IPS DF 4.7 (cell line): ENCODE data around the gene PCDHGB6.
"Not testable (repeated sequence)": the region's sequence is repeated elsewhere in the genome, so short reads cannot be mapped to it uniquely, and the experiment has no call there.

ENCODE experiments used
- DNase-seq: peaks from one replicate; pipeline ENCODE4 v3.0.0-alpha.2; 2013; ENCODE audit warnings: low spot score; ENCODE audit errors: extremely low read depth

The PCDHGB6 gene

DNA sequence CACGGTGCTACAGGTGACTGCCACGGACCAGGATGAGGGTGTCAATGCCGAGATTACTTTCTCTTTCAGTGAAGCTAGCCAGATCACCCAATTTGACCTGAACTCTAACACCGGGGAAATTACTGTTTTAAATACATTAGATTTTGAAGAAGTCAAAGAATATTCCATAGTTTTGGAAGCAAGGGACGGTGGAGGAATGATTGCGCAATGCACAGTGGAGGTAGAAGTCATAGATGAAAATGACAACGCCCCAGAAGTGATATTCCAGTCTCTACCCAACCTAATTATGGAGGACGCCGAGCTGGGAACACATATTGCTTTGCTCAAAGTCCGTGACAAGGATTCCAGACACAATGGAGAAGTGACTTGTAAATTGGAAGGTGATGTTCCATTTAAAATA is 19.2 kb upstream of the PCDHGB6 start:
- DNase-seq: no peak

DNA sequence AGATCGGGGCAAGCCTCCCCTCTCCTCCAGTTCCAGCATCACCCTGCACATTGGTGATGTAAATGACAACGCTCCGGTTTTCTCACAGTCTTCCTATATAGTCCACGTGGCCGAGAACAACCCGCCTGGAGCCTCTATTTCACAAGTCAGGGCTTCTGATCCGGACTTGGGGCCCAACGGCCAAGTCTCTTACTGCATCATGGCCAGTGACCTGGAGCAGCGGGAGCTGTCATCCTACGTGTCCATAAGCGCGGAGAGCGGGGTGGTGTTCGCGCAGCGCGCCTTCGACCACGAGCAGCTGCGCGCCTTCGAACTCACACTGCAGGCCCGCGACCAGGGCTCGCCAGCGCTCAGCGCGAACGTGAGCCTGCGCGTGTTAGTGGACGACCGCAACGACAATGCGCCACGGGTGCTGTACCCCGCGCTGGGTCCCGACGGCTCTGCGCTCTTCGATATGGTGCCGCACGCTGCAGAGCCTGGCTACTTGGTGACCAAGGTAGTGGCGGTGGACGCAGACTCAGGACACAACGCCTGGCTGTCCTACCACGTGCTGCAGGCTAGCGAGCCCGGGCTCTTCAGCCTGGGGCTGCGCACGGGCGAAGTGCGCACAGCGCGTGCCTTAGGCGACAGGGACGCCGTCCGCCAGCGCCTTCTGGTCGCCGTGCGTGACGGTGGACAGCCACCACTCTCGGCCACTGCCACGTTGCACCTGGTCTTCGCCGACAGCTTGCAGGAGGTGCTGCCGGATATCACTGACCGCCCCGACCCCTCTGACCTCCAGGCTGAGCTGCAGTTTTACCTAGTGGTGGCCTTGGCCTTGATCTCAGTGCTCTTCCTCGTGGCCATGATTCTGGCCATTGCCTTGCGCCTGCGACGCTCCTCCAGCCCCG is 18.4 kb upstream of the PCDHGB6 start:
- DNase-seq: no peak

DNA sequence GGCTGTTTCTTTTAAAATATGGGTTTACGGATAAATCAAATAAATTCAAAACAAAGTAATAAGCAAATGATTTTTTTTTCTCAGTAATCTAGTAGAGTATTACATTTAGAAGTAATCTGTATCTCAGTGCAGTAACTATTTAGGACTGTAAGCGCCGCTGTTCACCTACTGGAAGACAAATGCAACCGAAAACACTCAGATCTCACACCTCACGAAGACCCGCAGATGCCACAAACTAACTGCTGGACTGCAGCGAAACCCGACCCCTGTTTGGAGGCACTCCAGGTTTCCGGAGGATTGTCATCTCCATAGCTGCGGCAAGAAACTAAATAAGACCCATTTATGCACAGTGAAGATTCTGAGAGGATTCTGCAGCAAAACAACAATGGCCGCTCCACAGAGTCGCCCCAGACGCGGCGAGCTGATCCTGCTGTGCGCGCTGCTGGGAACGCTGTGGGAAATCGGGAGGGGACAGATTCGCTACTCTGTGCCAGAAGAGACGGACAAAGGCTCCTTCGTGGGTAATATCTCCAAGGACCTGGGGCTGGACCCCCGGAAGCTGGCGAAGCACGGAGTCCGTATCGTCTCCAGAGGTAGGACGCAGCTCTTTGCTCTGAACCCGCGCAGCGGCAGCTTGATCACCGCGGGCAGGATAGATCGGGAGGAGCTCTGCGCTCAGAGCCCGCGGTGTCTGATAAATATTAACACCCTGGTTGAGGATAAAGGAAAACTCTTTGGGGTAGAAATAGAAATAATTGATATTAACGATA is 15.2 kb upstream of the PCDHGB6 start, which contains the start of gene PCDHGA8:
Gene PCDHGA8 (plus strand): TSS at position 205 of the 770 bp plus-strand sequence. CDS start 181 bp downstream, at position 386.
- DNase-seq: no peak

DNA sequence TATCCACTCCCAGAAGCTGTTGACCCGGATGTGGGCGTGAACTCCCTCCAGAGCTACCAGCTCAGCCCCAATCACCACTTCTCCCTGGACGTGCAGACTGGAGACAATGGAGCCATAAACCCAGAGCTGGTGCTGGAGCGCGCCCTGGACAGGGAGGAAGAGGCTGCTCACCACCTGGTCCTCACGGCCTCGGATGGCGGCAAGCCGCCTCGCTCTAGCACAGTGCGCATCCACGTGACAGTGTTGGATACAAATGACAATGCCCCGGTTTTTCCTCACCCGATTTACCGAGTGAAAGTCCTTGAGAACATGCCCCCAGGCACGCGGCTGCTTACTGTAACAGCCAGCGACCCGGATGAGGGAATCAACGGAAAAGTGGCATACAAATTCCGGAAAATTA is 14.6 kb upstream of the PCDHGB6 start:
- no peak for DNase-seq

DNA sequence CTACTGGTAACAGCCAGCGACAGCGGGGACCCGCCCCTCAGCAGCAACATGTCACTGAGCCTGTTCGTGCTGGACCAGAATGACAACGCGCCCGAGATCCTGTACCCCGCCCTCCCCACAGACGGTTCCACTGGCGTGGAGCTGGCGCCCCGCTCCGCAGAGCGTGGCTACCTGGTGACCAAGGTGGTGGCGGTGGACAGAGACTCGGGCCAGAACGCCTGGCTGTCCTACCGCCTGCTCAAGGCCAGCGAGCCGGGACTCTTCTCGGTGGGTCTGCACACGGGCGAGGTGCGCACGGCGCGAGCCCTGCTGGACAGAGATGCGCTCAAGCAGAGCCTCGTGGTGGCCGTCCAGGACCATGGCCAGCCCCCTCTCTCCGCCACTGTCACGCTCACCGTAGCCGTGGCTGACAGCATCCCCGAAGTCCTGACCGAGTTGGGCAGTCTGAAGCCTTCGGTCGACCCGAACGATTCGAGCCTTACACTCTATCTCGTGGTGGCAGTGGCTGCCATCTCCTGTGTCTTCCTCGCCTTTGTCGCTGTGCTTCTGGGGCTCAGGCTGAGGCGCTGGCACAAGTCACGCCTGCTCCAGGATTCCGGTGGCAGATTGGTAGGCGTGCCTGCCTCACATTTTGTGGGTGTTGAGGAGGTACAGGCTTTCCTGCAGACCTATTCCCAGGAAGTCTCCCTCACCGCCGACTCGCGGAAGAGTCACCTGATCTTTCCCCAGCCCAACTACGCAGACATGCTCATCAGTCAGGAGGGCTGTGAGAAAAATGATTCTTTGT is 13.2 kb upstream of the PCDHGB6 start:
- DNase-seq: not testable (repeated sequence)

DNA sequence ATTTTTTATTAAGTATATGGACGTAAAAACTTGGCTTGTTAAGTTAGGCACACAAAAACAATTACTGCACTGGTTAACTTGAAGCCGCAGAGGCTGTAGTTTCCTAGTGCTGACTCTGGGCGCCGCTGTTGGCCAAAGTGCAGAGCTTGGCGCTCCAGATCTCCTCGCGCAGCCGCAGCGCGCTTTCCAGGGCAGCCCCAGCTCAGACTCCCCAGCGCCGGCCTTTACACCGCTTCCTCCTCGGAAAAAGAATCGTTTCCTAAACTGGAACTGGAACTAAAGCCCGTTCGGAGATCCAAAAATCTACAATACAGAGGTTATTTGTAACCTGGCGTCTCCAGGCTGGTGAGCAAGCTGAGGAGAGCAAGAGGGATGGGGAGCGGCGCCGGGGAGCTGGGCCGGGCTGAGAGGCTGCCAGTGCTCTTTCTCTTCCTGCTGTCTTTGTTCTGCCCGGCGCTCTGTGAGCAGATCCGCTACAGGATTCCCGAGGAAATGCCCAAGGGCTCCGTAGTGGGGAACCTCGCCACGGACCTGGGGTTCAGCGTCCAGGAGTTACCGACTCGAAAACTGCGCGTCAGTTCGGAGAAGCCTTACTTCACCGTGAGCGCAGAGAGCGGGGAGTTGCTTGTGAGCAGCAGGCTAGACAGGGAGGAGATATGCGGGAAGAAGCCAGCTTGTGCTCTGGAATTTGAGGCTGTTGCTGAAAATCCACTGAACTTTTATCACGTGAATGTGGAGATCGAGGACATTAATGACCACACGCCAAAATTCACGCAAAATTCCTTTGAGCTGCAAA is 9.9 kb upstream of the PCDHGB6 start, which contains the start of gene PCDHGB5:
Gene PCDHGB5 (plus strand): TSS at position 192 of the 796 bp plus-strand sequence. CDS start 181 bp downstream, at position 373.
- DNase-seq: not testable (repeated sequence)

DNA sequence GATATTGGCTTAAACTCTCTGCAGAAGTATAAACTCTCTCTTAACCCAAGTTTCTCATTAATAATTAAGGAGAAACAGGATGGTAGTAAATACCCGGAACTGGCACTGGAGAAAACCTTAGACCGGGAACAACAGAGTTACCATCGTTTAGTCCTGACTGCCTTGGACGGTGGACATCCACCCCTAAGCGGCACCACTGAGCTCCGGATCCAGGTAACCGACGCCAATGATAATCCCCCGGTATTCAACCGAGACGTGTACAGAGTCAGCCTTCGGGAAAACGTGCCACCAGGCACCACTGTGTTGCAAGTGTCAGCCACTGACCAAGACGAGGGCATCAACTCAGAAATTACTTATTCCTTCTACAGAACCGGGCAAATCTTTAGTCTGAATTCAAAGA is 9.2 kb upstream of the PCDHGB6 start:
- no peak for DNase-seq

DNA sequence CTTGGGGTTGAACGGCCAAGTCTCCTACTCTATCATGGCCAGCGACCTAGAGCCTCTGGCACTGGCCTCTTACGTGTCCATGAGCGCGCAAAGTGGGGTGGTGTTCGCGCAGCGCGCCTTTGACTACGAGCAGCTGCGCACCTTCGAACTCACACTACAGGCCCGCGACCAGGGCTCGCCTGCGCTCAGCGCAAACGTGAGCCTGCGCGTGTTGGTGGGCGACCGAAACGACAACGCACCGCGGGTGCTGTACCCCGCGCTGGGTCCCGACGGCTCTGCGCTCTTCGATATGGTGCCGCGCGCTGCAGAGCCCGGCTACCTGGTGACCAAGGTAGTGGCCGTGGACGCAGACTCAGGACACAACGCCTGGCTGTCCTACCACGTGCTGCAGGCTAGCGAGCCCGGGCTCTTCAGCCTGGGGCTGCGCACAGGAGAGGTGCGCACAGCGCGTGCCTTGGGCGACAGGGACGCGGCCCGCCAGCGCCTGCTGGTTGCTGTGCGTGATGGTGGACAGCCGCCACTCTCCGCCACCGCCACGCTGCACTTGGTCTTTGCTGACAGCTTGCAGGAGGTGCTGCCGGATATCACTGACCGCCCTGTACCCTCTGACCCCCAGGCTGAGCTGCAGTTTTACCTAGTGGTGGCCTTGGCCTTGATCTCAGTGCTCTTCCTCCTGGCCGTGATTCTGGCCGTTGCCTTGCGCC is 8.1 kb upstream of the PCDHGB6 start:
- DNase-seq: no peak

DNA sequence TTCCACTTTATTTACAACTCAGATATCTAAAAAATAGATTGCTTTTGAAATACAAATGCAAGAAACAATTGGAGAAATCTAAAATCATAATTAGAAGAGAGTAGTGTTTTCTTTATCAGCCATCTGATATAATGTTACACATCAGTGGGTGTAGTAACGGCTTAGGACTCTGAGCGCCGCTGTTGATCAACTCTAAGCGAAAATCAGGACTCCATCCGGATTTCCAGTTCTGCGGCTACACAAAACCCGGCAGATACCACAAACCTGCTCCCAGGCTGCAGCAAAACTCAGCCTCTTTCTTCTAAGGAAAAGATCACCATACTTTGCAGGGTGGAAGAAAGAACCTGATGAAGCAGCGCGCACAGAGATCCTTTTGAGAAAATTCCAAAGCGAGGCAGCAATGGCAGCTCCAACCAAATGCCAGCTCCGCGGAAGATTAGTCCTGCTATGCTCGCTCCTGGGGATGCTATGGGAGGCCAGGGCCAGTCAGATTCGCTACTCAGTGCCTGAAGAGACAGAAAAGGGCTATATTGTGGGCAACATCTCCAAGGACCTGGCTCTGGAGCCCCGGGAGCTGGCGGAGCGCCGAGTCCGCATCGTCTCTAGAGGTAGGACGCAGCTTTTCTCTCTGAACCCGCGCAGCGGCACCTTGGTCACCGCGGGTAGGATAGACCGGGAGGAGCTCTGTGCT is 5.1 kb upstream of the PCDHGB6 start, which contains the start of gene PCDHGA9:
Gene PCDHGA9 (plus strand): TSS at position 226 of the 691 bp plus-strand sequence. CDS start 175 bp downstream, at position 401.
- DNase-seq: no peak

DNA sequence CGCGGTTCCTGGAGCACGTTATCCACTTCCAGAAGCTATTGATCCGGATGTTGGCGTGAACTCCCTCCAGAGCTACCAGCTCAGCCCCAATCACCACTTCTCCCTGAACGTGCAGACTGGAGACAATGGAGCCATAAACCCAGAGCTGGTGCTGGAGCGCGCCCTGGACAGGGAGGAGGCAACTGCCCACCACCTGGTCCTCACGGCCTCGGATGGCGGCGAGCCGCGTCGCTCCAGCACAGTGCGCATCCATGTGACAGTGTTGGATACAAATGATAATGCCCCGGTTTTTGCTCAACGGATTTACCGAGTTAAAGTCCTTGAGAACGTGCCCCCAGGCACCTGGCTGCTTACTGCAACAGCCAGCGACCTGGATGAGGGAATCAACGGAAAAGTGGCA is 4.4 kb upstream of the PCDHGB6 start:
- DNase-seq: no peak

DNA sequence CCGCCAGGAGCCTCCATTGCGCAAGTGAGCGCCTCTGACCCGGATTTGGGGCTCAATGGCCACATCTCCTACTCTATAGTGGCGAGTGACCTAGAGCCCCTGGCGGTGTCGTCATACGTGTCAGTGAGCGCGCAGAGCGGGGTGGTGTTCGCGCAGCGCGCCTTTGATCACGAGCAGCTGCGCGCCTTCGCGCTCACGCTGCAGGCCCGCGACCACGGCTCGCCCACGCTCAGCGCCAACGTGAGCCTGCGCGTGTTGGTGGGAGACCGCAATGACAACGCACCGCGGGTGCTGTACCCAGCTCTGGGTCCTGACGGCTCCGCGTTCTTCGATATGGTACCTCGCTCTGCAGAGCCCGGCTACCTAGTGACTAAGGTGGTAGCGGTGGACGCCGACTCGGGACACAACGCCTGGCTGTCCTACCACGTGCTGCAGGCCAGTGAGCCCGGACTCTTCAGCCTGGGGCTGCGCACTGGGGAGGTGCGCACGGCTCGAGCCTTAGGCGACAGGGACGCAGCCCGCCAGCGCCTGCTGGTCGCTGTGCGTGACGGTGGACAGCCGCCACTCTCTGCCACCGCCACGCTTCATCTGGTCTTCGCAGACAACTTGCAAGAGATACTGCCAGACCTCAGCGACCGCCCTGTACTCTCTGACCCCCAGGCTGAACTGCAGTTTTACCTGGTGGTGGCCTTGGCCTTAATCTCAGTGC is 1.9 kb downstream of the PCDHGB6 start:
- no peak for DNase-seq

DNA sequence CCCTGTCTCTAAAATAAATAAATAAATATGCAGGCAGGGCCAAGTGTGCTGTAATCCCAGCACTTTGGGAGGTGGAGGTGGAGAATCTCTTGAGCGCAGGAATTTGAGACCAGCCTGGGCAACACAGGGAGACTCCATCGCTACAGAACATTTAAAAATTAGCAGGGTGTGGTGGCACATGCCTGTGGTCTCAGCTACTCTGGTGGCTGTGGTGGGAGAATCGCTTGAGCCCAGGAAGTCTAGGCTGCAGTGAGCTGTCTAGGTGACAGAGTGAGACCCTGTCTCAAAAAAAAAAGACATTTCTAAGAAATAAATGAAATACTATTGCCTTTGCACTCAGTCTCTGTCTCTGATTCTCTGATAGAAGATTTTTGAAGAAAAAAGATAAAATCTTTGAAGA is 3.8 kb downstream of the PCDHGB6 start:
- no peak for DNase-seq

DNA sequence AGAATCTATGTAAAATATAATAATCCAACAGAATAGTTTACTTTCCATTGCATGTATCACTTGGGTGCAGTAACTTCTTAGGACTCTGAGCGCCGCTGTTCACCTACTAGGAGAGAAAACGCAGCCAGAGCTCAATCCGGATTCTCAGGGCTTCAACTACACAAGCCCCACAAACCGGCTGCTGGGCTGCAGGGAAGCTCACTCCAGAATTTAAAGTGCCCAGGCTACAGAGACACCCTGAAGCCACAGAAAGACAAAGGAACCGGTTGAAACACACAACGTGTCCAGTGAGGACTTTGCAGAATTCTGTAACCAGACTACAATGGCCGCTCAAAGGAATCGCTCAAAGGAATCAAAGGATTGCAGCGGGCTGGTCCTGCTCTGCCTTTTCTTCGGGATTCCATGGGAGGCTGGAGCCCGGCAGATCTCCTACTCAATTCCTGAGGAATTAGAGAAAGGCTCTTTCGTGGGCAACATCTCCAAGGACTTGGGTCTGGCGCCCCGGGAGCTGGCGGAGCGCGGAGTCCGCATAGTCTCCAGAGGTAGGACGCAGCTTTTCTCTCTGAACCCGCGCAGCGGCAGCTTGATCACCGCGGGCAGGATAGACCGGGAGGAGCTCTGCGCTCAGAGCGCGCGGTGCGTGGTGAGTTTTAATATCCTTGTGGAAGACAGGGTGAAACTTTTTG is 5.2 kb downstream of the PCDHGB6 start, which contains the start of gene PCDHGA10:
Gene PCDHGA10 (plus strand): TSS at position 134 of the 686 bp plus-strand sequence. CDS start 189 bp downstream, at position 323.
- DNase-seq: no peak

DNA sequence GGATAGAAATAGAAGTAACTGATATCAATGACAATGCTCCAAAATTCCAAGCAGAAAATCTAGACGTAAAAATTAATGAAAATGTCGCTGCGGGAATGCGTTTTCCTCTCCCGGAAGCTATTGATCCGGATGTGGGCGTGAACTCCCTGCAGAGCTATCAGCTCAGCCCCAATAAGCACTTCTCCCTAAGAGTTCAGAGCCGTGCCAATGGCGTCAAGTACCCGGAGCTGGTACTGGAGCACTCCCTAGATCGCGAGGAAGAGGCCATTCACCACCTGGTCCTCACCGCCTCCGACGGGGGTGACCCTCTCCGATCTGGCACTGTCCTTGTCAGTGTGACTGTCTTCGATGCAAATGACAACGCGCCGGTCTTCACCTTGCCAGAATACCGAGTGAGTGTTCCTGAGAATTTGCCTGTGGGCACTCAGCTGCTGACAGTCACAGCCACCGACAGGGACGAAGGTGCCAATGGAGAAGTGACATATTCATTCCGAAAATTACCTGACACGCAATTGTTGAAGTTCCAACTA is 5.8 kb downstream of the PCDHGB6 start:
- DNase-seq: no peak

DNA sequence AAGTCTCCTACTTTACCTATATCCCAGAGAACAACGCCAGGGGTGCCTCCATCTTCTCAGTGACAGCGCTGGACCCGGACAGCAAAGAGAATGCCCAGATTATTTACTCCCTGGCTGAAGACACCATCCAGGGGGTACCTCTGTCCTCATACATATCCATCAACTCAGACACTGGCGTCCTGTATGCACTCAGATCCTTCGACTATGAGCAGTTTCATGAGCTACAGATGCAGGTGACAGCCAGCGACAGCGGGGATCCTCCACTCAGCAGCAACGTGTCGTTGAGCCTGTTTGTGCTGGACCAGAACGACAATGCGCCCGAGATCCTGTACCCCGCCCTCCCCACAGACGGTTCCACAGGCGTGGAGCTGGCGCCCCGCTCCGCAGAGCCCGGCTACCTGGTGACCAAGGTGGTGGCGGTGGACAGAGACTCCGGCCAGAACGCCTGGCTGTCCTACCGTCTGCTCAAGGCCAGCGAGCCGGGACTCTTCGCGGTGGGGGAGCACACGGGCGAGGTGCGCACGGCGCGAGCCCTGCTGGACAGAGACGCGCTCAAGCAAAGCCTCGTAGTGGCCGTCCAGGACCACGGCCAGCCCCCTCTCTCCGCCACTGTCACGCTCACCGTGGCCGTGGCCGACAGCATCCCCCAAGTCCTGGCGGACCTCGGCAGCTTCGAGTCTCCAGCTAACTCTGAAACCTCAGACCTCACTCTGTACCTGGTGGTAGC is 6.9 kb downstream of the PCDHGB6 start:
- not testable (repeated sequence) for DNase-seq

DNA sequence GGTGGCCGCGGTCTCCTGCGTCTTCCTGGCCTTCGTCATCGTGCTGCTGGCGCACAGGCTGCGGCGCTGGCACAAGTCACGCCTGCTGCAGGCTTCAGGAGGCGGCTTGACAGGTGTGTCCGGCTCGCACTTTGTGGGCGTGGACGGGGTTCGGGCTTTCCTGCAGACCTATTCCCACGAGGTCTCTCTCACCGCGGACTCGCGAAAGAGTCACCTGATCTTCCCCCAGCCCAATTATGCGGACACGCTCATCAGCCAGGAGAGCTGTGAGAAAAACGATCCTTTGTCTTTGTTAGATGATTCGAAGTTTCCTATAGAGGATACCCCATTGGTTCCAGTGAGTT is 7.4 kb downstream of the PCDHGB6 start:
- DNase-seq: not testable (repeated sequence)
